ENCODE results near the gene ATP5PB. TPM values are rescaled to one million over a fixed set of nuclear protein-coding genes. Genes with fewer than 3 reads are reported as not detected.

Gene ATP5PB, protein sequence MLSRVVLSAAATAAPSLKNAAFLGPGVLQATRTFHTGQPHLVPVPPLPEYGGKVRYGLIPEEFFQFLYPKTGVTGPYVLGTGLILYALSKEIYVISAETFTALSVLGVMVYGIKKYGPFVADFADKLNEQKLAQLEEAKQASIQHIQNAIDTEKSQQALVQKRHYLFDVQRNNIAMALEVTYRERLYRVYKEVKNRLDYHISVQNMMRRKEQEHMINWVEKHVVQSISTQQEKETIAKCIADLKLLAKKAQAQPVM
- total RNA-seq (2014; rRNA removed; shearing (Covaris generic)): 707 and 736 TPM in 2 replicates

DNA sequence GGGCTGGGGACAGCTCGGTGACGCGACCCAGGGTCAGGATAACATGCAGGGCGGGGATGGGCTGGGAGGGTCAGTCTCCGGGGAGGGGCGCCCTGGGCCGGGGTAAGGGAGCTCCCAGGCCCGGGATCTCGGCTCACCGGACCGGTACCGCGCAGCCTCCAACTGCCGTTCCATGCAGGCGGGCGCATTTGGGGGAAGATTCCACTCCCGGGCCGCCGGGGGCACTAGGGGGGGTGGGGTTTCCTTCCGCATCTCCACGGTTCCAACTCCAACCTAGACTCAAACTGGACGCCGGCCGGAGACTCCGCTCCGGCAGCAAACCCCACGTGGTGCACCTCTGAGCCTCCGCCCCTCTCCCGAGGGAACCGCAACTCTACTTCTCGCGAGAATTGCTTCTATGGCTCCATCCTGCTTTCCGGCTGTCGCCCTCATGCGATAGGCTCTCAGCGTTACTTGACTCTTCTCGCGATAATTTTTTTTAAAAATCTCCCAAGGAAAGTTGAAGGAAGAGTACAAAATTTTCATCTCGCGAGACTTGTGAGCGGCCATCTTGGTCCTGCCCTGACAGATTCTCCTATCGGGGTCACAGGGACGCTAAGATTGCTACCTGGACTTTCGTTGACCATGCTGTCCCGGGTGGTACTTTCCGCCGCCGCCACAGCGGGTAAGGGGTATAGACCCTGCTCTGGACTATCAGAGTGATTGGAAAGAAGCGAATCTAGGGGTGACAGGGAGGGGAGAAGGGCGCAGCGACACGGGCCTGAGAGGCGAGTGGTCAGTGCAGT lies at the start of gene ATP5PB, which contains the start of gene WDR77:
Gene ATP5PB, plus strand, starts transcription at position 547 of the 785 bp plus-strand sequence. Its CDS starts 78 bp downstream, at position 625.
Gene WDR77, minus strand, starts transcription at position 339 of the 785 bp plus-strand sequence. Its CDS starts 87 bp downstream, at position 252.
- DNase-seq (ENCODE audit: low read depth): peak; percentile 99

DNA sequence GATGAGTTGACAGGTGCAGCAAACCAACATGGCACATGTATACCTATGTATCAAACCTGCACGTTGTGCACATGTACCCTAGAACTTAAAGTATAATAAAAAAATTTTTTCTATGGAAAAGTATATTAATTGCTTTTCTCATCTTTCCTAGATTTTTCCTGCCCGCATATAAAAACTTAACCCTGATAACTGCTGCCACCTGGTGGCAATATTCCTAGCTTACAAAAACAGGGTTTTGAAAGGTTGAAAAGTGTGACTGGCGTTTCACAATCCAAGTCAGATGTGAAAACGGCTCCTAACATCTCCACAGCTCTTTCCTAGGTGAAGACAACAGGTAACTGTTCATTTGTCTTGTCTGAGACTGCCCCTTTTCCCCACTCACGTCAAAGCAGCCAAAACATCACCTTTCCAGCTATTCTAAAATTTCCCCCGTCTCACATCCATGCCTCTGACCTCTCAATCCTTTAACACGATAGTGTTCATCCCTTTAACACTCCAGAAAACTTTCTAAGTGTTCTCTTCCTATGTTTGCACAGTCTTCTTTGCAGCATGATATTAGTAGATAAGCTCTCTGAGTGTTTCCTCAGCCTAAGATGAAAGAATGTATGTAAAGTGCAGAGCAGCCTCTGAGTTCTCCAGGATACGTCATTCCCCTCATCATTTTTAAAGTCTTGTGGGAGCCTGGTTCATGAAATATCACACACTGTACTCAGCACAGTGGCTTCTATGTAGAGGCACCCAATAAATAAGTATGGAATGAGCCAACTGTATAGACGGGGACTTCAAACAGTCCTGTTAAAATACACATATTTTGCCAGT lies 49.3 kb upstream of the ATP5PB start:
- DNase-seq (ENCODE audit: low read depth): peak; percentile 37

DNA sequence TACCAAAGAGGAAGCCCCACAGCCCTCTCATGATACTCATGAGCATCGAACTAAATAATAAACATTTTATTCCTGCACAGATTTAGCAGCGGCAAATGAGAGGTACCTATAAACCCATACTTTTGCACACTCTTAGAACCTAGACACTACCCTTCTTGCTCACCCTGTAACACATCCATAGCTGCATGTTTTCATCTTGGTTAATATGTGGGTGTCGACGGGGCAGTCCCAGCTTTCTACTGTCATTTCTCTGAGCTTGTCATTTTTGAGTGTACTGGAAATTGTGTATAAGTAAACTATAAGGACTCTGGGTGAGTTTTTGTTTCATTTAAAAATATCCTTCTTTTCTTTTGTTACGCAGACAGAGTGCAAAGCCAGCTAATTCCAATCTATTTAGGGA lies 47.2 kb upstream of the ATP5PB start:
- no peak for DNase-seq (ENCODE audit: low read depth)

DNA sequence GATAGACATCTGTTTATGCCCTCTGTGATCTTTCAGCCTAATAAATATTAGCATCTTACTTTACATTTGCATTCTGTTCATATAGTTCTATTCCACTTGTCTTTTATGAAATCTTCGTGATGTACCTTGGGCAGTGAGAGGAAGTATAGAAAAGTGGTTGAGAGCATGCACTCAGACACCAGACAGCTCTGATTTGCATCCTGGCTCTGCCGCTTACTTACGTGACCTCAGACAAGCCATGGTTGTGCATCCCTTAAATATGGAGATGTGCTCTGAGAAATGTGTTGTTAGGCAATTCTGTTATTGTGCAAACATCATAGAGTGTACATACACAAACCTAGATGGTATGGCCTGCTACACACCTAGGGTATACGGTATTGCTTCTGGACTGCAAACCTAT lies 44.7 kb upstream of the ATP5PB start:
- no peak for DNase-seq (ENCODE audit: low read depth)

DNA sequence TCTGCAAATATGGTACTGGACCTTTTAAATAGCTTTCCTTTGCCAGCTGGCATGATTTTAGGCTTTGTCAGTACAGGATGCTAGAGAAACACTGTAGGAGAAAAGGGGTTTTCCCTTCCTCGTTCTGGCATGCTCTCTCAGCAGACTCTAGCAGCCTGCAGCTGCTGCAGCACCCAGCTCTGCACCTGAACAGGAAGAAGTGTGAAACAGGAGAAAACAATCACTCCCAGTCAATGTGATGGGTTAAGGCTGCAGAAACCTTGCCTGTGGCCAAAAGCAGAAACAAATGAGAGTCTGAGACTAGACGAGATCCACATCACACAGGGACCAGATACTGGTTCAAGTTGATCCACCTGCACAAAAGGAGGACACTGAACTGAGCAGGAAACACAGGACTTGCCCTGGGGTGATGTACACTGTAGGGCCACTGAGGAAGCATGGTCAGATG lies 42.9 kb upstream of the ATP5PB start:
- DNase-seq (ENCODE audit: low read depth): peak; percentile 21

DNA sequence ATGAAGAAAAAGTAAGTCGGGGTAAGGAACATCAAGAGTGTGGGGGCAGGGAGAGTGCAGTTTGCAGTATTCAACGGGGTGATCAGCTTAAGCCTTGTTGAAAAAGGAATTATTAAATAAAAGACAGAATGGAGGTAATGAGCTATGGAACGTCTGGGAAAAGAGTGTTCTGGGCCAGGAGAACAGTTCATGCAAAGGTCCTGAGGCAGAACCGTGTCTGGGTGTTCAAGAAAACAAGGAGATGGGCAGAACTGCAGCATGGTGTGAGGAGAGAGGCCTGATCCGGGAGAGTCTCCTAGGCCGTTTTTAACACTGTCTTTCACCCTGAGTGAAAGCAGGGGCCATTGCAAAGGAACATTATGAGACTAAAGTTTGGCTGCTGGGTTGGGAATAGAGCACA lies 42.0 kb upstream of the ATP5PB start:
- DNase-seq (ENCODE audit: low read depth): no peak

DNA sequence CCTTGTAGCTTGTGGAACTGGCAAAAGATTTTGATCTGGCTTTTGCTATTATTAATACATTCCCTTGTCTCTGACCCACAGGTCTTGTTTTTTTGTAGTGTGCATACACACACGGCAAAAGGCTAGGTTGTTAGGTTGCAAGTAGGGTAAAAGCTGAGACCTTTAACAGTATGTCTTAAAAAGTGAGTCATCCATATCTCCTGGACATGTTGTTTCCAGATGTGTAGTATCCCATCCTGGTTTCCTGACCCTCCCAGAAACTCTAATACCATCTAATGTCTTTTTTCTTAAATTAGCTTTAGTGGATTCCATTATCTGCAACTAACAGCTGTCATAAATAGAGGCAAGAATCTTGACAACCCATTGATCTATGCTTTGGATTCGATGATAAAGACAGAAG lies 36.4 kb upstream of the ATP5PB start:
- peak; percentile 26 for DNase-seq (ENCODE audit: low read depth)

DNA sequence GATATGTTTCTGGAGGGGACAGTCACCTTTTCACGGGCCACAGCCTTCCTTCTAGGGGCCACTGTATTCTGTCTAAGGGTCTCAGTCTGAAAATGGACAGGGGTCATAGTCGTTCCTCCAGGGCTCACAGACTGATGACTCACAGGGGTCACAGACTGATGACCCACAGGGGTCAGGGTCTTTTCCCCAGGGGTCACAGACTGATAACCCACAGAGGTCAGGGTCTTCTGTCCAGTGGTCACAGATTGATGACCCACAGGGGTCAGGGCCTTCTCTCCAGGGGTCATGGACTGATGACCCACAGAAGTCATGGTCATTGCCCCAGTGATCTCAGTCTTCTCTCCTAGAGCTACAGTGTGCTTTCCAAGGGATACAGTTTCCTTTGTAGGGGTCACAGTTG lies 34.5 kb upstream of the ATP5PB start:
- no peak for DNase-seq (ENCODE audit: low read depth)

DNA sequence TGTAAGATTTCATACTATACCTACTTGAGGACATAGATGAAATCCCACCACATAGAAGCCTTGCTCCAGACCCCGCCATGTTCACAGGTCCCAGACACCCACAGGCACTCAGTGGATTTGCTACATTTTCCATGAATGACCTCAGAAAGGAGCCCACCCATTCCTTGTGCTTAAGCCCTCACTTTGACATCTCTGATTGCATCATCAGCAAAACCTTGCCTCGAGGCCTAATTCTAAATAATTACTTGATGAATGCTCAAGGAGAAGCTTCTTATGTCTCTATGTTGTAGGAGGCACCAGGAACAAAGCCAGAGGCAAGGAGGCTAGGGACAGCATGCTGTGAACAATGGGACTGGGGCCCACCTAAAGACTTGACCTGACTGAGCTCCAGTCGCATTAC lies 33.8 kb upstream of the ATP5PB start:
- DNase-seq (ENCODE audit: low read depth): no peak

DNA sequence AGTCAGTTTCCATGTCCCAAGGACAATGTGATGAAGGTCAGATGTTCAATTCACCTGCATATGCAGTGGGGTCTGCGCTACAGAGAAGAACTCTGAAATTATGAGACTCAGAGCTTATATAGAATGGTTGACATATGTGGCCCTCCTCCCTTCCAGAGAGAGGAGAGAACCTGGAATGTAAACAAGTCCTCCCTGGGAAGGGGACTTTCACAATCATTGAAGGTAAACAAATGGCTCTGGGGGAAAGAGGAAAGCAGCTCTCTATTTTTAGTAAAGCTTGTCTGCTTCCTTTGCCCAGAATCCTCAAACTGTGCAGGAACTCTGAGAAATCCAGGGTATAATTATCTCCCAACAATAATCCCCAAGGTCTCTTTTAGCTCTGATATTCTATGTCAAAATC lies 31.5 kb upstream of the ATP5PB start:
- no peak for DNase-seq (ENCODE audit: low read depth)

DNA sequence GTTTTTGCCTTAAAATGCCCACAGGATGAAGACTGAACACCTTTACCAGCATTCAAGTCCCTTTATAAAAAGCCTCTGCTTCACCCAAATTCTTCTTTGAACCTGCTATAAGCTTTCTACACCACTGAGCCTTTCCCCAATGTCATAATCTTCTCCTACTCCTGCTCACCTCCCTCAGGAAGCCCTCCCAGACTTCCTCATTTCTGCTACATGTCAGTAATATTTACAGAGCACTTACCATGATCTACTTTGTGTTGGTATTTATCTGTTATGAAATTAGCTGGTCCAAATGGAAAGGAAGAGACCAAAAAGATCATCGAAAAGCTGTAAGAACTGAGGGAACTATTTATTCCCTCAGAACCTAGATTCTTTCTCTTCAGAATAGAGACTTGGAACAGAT lies 30.2 kb upstream of the ATP5PB start:
- no peak for DNase-seq (ENCODE audit: low read depth)

DNA sequence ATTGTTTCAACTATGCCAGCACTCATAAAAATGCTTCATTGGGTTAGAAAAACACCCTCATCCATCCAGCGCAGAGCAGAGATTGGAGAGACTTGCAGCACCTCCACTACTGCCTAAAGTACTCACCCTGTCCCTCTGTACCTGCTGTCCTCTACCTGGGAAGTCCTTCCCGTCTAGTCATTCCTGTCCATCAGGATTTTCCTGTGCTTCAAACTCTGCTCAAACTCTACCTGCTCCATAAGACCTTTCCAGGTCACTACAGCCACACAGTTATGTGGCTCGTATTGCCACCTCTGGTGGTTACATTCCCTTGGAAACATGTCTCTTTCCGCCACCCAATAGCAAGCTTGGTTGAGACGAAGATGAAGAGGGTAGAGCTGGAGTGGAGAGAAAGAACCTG lies 28.9 kb upstream of the ATP5PB start:
- no peak for DNase-seq (ENCODE audit: low read depth)

DNA sequence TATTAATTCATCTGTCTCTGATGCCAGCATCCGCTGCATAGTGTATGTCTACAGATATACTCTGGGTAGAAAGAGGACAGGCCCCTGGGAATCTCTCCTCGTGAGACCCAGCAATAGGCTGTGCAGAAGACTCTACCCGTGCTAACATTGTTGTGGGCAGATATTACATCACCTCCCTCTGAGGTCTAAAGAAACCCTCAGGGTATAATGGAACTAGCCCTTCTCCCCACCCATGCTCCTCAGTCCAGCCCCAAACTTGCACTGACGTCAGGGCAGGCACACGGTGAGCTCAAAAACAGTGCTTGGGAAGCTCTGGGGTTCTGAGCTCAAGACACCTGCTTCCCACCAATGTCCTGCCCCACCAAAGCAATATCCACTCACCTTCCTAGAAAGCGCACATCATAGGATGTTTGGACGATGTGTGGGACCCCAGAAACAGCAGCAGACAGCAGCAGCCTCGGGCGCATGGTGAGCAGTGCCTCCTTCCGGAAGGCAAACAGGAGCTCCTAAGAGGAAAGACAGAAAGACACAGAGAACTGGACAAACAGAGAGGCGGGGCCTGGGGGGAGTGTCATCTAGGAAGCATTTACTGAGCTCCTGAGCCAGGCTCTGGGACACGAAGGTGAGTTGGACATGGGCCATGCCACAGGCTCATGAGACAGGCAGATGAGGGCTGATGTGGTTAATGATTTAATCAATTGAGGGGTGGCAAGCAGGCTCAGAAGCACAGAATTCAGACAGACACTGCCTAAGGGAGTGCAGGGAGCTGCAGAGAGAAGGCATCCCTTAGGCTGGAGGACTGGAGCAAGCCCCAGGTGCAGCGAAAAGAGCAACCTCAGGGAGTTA lies 26.5 kb upstream of the ATP5PB start:
- DNase-seq (ENCODE audit: low read depth): peak; percentile 64

DNA sequence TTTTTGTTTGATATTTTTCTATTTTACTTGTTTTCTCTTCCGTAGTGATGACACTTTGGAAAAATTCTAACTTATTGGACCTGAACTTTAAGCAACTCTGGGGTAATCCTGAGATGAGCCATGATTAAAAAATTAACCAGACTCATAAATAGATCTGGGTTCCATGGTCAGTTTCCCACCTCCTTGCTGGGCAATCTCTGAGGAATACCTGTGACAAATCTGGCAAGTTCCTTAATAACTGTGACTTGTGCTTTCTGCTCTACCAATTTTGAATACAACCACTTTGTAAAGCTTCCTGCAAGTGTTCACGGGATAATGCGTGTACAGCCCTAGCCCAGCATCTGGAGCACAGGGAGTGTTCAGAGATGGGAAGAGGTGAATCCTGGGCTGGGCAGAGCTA lies 25.0 kb upstream of the ATP5PB start:
- no peak for DNase-seq (ENCODE audit: low read depth)

DNA sequence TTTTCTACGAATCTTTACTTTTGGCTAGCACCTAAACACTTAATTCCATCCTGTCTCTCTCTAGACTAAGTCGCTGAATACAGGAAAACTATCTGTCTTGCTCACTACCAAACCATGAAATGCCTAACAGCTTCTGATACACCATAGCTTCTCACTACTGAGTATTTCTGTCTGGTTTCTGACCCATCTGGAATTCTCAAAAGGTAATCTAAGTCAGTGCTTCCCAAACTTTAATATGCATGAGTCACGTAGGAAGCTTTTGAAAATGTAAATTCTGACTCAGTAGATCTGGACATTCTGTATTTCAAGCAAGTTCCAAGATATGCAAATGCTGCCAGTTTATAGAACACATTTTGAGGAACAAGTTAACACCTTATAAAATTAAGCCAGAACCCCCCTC lies 12.5 kb upstream of the ATP5PB start:
- DNase-seq (ENCODE audit: low read depth): no peak

DNA sequence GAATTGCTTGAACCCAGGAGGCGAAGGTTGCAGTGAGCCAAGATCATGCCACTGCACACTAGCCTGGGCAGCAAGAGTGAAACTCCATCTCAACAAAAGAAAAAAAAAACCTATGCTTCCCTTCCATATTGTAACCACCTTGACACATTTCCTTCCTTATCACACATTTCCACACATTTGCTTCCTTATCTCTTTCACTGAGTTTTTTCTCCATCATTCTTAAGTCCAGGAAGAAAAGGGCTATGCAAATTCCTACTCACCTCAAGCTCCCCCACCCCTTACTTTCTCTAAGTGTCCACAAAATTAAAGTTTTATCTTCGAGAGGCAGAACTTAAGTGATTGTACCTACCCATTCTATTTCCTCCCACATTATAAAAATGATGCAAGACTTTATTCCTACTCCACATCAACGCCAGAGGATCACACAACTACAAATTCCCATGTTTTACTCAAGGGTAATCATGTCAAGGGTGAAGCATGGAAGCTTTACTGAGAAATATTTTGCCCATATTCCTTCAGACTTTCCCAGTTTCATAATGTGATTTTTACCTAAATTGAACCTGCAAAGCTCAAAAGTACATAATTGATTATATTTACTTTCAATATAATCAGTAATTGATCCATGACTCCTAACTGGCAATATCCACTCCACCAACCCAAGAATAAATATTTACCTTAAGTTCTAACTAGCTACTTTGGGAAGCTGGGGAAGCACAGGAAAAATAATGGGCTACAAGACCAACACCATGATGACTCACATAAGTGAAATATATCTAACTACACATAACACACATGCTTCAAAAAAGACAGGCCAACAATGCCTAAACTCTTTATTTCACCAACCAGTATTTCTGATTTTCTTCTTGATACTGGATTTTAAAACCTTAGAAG lies 9.6 kb upstream of the ATP5PB start:
- DNase-seq (ENCODE audit: low read depth): no peak

DNA sequence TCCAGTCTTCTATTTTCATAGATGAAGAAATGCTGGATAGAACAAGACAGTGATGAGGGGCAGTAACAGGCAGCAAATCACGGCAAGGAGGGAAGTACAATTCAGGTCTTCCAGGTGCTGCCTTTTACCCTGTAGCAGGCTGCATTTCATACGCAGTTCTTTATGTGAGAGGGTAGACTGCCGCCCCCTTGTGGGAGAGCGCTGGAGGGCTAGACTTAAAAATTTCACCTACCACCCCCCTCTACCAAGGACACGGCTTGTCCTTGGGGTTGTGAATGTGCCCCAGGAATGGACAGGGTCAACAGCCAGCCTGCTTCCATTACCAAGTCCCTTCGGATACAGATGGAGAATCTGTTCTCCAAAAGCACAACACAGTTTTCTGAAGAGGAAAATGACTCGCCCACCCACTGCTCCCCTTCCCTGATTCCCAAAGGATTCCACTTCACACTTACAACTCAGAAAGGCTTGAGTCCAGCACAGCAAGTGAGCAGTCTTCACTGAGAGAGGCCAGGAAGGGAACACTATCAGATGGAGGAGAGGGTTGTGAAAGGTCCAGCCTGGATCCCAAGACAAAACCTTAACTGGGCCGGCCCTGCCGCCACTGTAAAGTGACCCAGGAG lies 7.6 kb upstream of the ATP5PB start:
- DNase-seq (ENCODE audit: low read depth): no peak

DNA sequence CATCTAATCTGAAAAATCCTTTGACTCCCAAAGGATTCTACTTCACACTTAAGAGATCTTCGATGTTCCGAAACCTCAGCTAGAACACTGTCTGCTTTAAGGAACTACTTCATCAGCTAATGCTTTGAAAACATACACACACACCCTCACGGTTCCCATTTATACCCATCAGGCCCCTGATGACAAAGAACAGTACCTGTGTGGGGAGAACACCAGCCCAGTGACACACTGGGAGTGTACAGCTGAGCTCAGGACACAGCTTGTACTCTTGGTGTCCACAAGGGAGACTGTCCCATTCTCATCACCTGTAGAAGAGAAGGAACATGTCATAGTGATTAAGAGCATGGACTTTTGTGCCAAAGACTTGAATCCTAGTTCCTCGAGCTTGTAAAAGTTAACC lies 6.8 kb upstream of the ATP5PB start:
- no peak for DNase-seq (ENCODE audit: low read depth)

DNA sequence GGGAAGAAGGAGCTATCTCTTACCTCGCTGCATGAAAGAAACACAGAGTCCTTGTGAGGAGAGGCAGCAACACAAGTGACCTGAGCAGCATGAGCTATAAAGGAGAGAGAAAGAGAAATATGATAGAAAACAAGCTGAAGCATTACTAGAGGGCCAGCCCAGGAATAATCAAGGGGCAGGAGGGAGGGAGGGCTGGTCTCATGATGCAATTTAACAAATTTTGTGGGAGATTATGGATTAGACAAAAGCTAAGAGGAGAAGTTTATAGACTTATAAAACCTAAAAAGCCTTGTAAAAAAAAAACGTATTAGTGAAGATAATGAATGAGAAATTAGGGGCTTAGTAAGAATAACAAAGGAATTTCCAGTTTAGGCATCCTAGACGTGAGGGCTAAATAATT lies 5.2 kb upstream of the ATP5PB start:
- DNase-seq (ENCODE audit: low read depth): no peak

DNA sequence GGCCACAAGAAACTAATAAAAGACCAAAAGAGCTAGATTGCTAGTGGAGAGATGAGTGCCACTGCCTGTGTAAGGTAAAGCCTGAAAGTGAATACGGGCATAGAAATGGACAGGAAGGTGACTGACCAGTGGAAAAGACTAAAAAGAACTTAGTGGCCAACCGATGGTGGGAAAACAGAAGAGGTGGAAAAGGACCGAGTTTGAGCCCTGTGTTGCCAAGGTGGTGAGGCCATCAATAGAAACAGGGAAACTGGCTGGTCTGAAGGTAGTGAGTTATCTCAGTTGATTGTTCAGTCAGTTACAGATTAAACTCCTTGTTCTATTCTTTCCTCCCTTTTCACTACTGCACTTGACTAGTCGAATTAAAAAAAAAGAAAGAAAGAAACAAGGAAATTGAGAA lies 2.7 kb upstream of the ATP5PB start:
- DNase-seq (ENCODE audit: low read depth): no peak
